ENCODE data around the gene CHST13. TPM values are rescaled to one million over a fixed set of nuclear protein-coding genes. Genes with fewer than 3 reads are reported as not detected.
A peak's percentile ranks its signal among the peaks of the same experiment; 100 is the strongest.

Gene CHST13
- polyA plus RNA-seq (ENCODE audit: insufficient read length in 4 of 4): 1 to 10 TPM in 3 of 4 donors, under 1 TPM in 1; 0.34 to 5.6 (median 2.8) TPM

- DNase-seq (ENCODE audit: low read depth in 4 of 4, low spot score in 3 of 4): no peak
These were observed at the start of gene CHST13 for GRCh38 chr3:126523745-126524428. Gene CHST13, plus strand, starts transcription at chr3:126524155. Its CDS starts 178 bp downstream, at chr3:126524333.

GRCh38 chr3:126474498-126475412 lies 49.2 kb upstream of the CHST13 start:
- peak in 3 of 4 donors; percentile 14 to 35 (median 17) for DNase-seq (ENCODE audit: low read depth in 4 of 4, low spot score in 3 of 4)

- DNase-seq (ENCODE audit: low read depth in 4 of 4, low spot score in 3 of 4): peak; percentile 72 to 91 (median 88)
These were observed 48.4 kb upstream of the CHST13 start, which contains the start of gene ZXDC for GRCh38 chr3:126475413-126476114. Gene ZXDC, minus strand, starts transcription at chr3:126475891. Its CDS starts 26 bp downstream, at chr3:126475865.

GRCh38 chr3:126476166-126477060 lies 47.5 kb upstream of the CHST13 start:
- peak in 3 of 4 donors; percentile 24 to 48 (median 33) for DNase-seq (ENCODE audit: low read depth in 4 of 4, low spot score in 3 of 4)

- DNase-seq (ENCODE audit: low read depth in 4 of 4, low spot score in 3 of 4): no peak
These were observed 46.9 kb upstream of the CHST13 start for GRCh38 chr3:126477061-126477380.

- DNase-seq (ENCODE audit: low read depth in 4 of 4, low spot score in 3 of 4): no peak
These were observed 45.2 kb upstream of the CHST13 start for GRCh38 chr3:126478581-126479310.

GRCh38 chr3:126479642-126480041 lies 44.3 kb upstream of the CHST13 start:
- DNase-seq (ENCODE audit: low read depth in 4 of 4, low spot score in 3 of 4): no peak

- DNase-seq (ENCODE audit: low read depth in 4 of 4, low spot score in 3 of 4): no peak
These were observed 43.7 kb upstream of the CHST13 start for GRCh38 chr3:126480206-126480605.

- DNase-seq (ENCODE audit: low read depth in 4 of 4, low spot score in 3 of 4): no peak
These were observed 43.1 kb upstream of the CHST13 start for GRCh38 chr3:126480861-126481260.

GRCh38 chr3:126481808-126482502 lies 42.0 kb upstream of the CHST13 start:
- DNase-seq (ENCODE audit: low read depth in 4 of 4, low spot score in 3 of 4): no peak

- DNase-seq (ENCODE audit: low read depth in 4 of 4, low spot score in 3 of 4): no peak
These were observed 41.3 kb upstream of the CHST13 start for GRCh38 chr3:126482503-126483255.

GRCh38 chr3:126483321-126483761 lies 40.6 kb upstream of the CHST13 start:
- no peak for DNase-seq (ENCODE audit: low read depth in 4 of 4, low spot score in 3 of 4)

- no peak for DNase-seq (ENCODE audit: low read depth in 4 of 4, low spot score in 3 of 4)
These were observed 39.8 kb upstream of the CHST13 start for GRCh38 chr3:126484148-126484547.

GRCh38 chr3:126484662-126485061 lies 39.3 kb upstream of the CHST13 start:
- DNase-seq (ENCODE audit: low read depth in 4 of 4, low spot score in 3 of 4): no peak

- DNase-seq (ENCODE audit: low read depth in 4 of 4, low spot score in 3 of 4): no peak
These were observed 38.6 kb upstream of the CHST13 start for GRCh38 chr3:126485176-126485897.

- no peak for DNase-seq (ENCODE audit: low read depth in 4 of 4, low spot score in 3 of 4)
These were observed 38.0 kb upstream of the CHST13 start for GRCh38 chr3:126485956-126486355.

GRCh38 chr3:126486360-126486847 lies 37.6 kb upstream of the CHST13 start:
- no peak for DNase-seq (ENCODE audit: low read depth in 4 of 4, low spot score in 3 of 4)
